ENCODE data around the gene ULK2.

GRCh38 chr17:19747159-19747719 lies 120.5 kb downstream of the ULK2 start:
- TF ChIP-seq POLR2AphosphoS5 (IDR thresholded peaks at IDR 0.05; ENCODE audit: low read depth, low read length): no peak
- TF ChIP-seq, protein P1, sequence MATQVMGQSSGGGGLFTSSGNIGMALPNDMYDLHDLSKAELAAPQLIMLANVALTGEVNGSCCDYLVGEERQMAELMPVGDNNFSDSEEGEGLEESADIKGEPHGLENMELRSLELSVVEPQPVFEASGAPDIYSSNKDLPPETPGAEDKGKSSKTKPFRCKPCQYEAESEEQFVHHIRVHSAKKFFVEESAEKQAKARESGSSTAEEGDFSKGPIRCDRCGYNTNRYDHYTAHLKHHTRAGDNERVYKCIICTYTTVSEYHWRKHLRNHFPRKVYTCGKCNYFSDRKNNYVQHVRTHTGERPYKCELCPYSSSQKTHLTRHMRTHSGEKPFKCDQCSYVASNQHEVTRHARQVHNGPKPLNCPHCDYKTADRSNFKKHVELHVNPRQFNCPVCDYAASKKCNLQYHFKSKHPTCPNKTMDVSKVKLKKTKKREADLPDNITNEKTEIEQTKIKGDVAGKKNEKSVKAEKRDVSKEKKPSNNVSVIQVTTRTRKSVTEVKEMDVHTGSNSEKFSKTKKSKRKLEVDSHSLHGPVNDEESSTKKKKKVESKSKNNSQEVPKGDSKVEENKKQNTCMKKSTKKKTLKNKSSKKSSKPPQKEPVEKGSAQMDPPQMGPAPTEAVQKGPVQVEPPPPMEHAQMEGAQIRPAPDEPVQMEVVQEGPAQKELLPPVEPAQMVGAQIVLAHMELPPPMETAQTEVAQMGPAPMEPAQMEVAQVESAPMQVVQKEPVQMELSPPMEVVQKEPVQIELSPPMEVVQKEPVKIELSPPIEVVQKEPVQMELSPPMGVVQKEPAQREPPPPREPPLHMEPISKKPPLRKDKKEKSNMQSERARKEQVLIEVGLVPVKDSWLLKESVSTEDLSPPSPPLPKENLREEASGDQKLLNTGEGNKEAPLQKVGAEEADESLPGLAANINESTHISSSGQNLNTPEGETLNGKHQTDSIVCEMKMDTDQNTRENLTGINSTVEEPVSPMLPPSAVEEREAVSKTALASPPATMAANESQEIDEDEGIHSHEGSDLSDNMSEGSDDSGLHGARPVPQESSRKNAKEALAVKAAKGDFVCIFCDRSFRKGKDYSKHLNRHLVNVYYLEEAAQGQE (IDR thresholded peaks at IDR 0.05; ENCODE audit: insufficient read depth in 1 of 2, low read depth in 2 of 2, low read length in 2 of 2): no peak
- no peak for TF ChIP-seq TAF1 (IDR thresholded peaks at IDR 0.05; ENCODE audit: borderline replicate concordance, insufficient read depth, low read length)

All from PFSK-1 (cell line).